ENCODE results near the gene NOTCH1. TPM values are rescaled to one million over a fixed set of nuclear protein-coding genes. Genes with fewer than 3 reads are reported as not detected.

Gene NOTCH1
- total RNA-seq, 1 experiment from 2014 or later, result 95.6 TPM

DNA sequence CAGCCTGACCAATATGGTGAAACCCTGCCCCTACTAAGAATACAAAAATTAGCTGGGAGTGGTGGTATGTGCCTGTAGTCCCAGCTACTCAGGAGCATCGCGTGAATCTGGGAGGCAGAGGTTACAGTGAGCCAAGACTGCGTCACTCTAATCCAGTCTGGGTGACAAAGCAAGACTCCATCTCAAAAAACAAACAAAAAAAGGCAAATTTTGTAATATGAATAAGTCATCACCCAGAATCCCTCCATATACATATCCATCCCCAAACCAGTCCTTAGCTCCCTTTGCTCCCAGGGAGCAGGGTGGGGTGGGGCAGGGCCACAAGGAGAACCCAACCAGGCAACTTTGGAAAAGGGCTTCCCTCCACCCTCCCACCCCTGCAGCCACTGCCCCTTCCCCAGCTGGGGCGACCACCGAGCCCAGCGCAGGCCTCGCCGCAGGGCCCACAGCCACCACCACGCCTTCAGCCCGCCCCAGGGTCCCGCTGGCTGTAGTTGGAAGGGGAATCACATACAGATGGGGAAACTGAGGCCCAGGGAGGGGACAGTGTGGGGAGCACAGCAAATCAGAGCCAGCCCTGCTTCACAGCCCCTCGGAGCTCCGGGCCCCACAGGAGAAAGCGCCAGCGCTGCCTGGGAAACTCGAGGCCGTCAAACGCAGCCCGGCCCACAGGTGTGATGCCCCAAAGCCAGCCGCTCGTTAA lies 7.8 kb downstream of the NOTCH1 start (continued):
- TF ChIP-seq ZNF425 (CRISPR knock-in tag; conservative IDR thresholded peaks at IDR 0.05), result no peak

DNA sequence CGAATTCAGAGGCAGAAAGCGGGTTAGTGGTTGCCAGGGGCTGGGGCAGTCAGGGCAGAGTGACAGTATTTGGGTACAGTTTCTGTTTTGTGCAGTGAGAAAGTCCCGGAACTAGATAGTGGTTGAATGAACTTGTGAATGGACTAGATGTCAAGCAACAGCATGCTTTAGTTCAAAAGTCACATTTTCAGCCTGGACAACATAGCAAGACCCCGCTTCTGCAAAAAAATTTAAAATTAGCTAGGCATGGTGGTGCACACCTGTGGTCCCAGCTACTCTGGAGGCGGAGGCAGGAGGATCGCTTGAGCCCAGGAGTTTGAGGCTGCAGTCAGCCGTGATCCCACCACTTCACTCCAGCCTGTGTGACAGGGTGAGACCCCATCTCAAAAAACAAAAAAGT lies 8.4 kb downstream of the NOTCH1 start:
- no peak for DNase-seq (ENCODE audit: low spot score)
- Mint-ChIP-seq H3K27me3 (ENCODE audit: low read depth) (no peaks in the 10 kb centered on the region), H3K9me3 (no peaks in the 10 kb centered on the region), H3K4me1 (peaks cover 21% of the 10 kb centered on the region), H3K27ac (no peak overlapping the region), H3K4me3 (no peak overlapping the region), H3K36me3 (peaks cover 8% of the 10 kb centered on the region)
- no peak for ATAC-seq
- CTCF ChIA-PET, result interaction anchor here (1.2 to 1.5 kb wide), 4 partner anchors 11 to 92 kb away, joined by 3 to 4 read pairs (median 3); no protein-coding TSS in a partner anchor
- TF ChIP-seq, protein P1, sequence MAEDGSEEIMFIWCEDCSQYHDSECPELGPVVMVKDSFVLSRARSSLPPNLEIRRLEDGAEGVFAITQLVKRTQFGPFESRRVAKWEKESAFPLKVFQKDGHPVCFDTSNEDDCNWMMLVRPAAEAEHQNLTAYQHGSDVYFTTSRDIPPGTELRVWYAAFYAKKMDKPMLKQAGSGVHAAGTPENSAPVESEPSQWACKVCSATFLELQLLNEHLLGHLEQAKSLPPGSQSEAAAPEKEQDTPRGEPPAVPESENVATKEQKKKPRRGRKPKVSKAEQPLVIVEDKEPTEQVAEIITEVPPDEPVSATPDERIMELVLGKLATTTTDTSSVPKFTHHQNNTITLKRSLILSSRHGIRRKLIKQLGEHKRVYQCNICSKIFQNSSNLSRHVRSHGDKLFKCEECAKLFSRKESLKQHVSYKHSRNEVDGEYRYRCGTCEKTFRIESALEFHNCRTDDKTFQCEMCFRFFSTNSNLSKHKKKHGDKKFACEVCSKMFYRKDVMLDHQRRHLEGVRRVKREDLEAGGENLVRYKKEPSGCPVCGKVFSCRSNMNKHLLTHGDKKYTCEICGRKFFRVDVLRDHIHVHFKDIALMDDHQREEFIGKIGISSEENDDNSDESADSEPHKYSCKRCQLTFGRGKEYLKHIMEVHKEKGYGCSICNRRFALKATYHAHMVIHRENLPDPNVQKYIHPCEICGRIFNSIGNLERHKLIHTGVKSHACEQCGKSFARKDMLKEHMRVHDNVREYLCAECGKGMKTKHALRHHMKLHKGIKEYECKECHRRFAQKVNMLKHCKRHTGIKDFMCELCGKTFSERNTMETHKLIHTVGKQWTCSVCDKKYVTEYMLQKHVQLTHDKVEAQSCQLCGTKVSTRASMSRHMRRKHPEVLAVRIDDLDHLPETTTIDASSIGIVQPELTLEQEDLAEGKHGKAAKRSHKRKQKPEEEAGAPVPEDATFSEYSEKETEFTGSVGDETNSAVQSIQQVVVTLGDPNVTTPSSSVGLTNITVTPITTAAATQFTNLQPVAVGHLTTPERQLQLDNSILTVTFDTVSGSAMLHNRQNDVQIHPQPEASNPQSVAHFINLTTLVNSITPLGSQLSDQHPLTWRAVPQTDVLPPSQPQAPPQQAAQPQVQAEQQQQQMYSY (CRISPR knock-in tag; IDR thresholded peaks at IDR 0.05), result no peak
- peak; percentile 59; the same call in 1 of the 2 replicates for TF ChIP-seq ZNF121 (CRISPR knock-in tag; IDR thresholded peaks at IDR 0.05)
- POLR2A ChIA-PET, result no interaction called here

GRCh38 chr9:136536721-136537241 lies 9.1 kb downstream of the NOTCH1 start:
- DNase-seq (ENCODE audit: low spot score) (no peak), ATAC-seq (peak; percentile 40; the same call in 1 of the 2 replicates)
- no peak overlapping the region for H3K4me3 Mint-ChIP-seq
- no peaks in the 10 kb centered on the region for H3K9me3 Mint-ChIP-seq
- no peaks in the 10 kb centered on the region for H3K27me3 Mint-ChIP-seq (ENCODE audit: low read depth)
- H3K27ac Mint-ChIP-seq, result no peak overlapping the region
- peaks cover 8% of the 10 kb centered on the region for H3K36me3 Mint-ChIP-seq
- CTCF ChIA-PET, result interaction anchor here (0.5 to 1.5 kb wide), 6 partner anchors 11 to 95 kb away, joined by 3 read pairs; no protein-coding TSS in a partner anchor
- H3K4me1 Mint-ChIP-seq, result peaks cover 24% of the 10 kb centered on the region
- POLR2A ChIA-PET, result no interaction called here
- no peak for TF ChIP-seq CTCF (IDR thresholded peaks at IDR 0.05)
- no peak for TF ChIP-seq ZBTB21 (CRISPR knock-in tag; IDR thresholded peaks at IDR 0.05; ENCODE audit: borderline replicate concordance)
- TF ChIP-seq, protein P2, sequence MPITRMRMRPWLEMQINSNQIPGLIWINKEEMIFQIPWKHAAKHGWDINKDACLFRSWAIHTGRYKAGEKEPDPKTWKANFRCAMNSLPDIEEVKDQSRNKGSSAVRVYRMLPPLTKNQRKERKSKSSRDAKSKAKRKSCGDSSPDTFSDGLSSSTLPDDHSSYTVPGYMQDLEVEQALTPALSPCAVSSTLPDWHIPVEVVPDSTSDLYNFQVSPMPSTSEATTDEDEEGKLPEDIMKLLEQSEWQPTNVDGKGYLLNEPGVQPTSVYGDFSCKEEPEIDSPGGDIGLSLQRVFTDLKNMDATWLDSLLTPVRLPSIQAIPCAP (CRISPR knock-in tag; IDR thresholded peaks at IDR 0.05), result no peak
- TF ChIP-seq SMAD3 (CRISPR knock-in tag; IDR thresholded peaks at IDR 0.05; ENCODE audit: borderline replicate concordance), result no peak
- TF ChIP-seq, protein P3, sequence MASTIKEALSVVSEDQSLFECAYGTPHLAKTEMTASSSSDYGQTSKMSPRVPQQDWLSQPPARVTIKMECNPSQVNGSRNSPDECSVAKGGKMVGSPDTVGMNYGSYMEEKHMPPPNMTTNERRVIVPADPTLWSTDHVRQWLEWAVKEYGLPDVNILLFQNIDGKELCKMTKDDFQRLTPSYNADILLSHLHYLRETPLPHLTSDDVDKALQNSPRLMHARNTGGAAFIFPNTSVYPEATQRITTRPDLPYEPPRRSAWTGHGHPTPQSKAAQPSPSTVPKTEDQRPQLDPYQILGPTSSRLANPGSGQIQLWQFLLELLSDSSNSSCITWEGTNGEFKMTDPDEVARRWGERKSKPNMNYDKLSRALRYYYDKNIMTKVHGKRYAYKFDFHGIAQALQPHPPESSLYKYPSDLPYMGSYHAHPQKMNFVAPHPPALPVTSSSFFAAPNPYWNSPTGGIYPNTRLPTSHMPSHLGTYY (CRISPR knock-in tag; IDR thresholded peaks at IDR 0.05), result no peak
- TF ChIP-seq CDX4 (CRISPR knock-in tag; IDR thresholded peaks at IDR 0.05; ENCODE audit: borderline replicate concordance), result no peak
- no peak for TF ChIP-seq E2F4 (CRISPR knock-in tag; IDR thresholded peaks at IDR 0.05; ENCODE audit: borderline replicate concordance, low read depth)
- TF ChIP-seq ZNF423 (CRISPR knock-in tag; IDR thresholded peaks at IDR 0.05), result no peak
- no peak for TF ChIP-seq NFYB (CRISPR knock-in tag; conservative IDR thresholded peaks at IDR 0.05; ENCODE audit: low read depth)
- TF ChIP-seq GRHL2 (CRISPR knock-in tag; IDR thresholded peaks at IDR 0.05; ENCODE audit: insufficient replicate concordance, severe bottlenecking), result no peak
- TF ChIP-seq FOXP4 (CRISPR knock-in tag; IDR thresholded peaks at IDR 0.05), result no peak
- TF ChIP-seq MLX (CRISPR knock-in tag; IDR thresholded peaks at IDR 0.05), result no peak

Data from WTC11 (cell line).